Fibroblast of lung (primary cell): Measurements from ENCODE around the gene GMPR2. TPM values are rescaled to one million over a fixed set of nuclear protein-coding genes. Genes with fewer than 3 reads are reported as not detected.
A peak's percentile ranks its signal among the peaks of the same experiment; 100 is the strongest.

Source experiments
- DNase-seq, 2 donors: peaks; one replicate each; pipeline versions ENCODE4 v3.0.0 to v3.0.0-alpha.2; 2010; ENCODE audit warnings: low read depth in 2 of 2
- H2AFZ ChIP-seq: 2 replicates; pipeline ENCODE4 v1.5.1; 2012; ENCODE audit warnings: low read length, control low read depth, inconsistent platforms
- H3K27ac ChIP-seq: 2 replicates; pipeline ENCODE4 v1.5.1; 2011; ENCODE audit warnings: low read length, control low read depth; ENCODE audit not compliant: insufficient read depth
- H3K27me3 ChIP-seq: 2 replicates; pipeline ENCODE4 v1.5.1; 2011; ENCODE audit warnings: mild to moderate bottlenecking, low read length; ENCODE audit not compliant: control insufficient read depth, insufficient read depth
- H3K36me3 ChIP-seq: 2 replicates; pipeline ENCODE4 v1.5.1; 2011; ENCODE audit warnings: low read length; ENCODE audit not compliant: control insufficient read depth, insufficient read depth
- H3K4me1 ChIP-seq: 2 replicates; pipeline ENCODE4 v1.5.1; 2011; ENCODE audit warnings: low read length; ENCODE audit not compliant: control insufficient read depth, insufficient read depth; ENCODE audit errors: extremely low read depth
- H3K4me2 ChIP-seq: 2 replicates; pipeline ENCODE4 v1.5.1; 2011; ENCODE audit warnings: low read length, control low read depth; ENCODE audit not compliant: insufficient read depth; ENCODE audit errors: extremely low read depth
- H3K4me3 ChIP-seq, 4 experiments: fragments of 200-600 bp in 1 of 4; sonication (generic) in 1 of 4; replicated peaks in 1 of 4; 2 replicates each; pipeline ENCODE4 v1.5.1; 2011 to 2016; ENCODE audit warnings: low read length in 4 of 4, low read depth in 3 of 4, mild to moderate bottlenecking in 3 of 4, control low read depth in 2 of 4, inconsistent platforms in 1 of 4, mixed read lengths in 1 of 4; ENCODE audit not compliant: insufficient read depth in 1 of 4; ENCODE audit errors: control extremely low read depth in 1 of 4
- H3K79me2 ChIP-seq: 2 replicates; pipeline ENCODE4 v1.5.1; 2012; ENCODE audit warnings: mild to moderate bottlenecking, low read length, inconsistent platforms; ENCODE audit not compliant: control insufficient read depth, insufficient read depth
- H3K9ac ChIP-seq: 2 replicates; pipeline ENCODE4 v1.5.1; 2011; ENCODE audit warnings: mild to moderate bottlenecking, low read length, control low read depth; ENCODE audit not compliant: insufficient read depth
- H3K9me3 ChIP-seq: 2 replicates; pipeline ENCODE4 v1.5.1; 2012; ENCODE audit warnings: low read depth, low read length; ENCODE audit not compliant: control insufficient read depth, insufficient read depth
- H4K20me1 ChIP-seq: 2 replicates; pipeline ENCODE4 v1.5.1; 2011; ENCODE audit warnings: low read length; ENCODE audit not compliant: control insufficient read depth, insufficient read depth; ENCODE audit errors: extremely low read depth
- EZH2 ChIP-seq: IDR thresholded peaks from 2 replicates; pipeline ENCODE4 v1.5.1; 2012; ENCODE audit warnings: low read length, control low read depth, mild to moderate bottlenecking; ENCODE audit errors: missing control alignments
- polyA plus RNA-seq, 2 donors: library from polyadenylated mRNA; depleted of rRNA in 1 of 2; stranded (reverse) in 1 of 2; unstranded in 1 of 2; fragments of >200 nt; gene quantifications; 2 replicates each; pipeline ENCODE4 v1.2.1, GENCODE V29; 2011 to 2012; ENCODE audit warnings: missing spikeins in 1 of 2
- total RNA-seq: library from RNA; depleted of rRNA; stranded (reverse); fragments of >200 nt; gene quantifications from 2 replicates; pipeline ENCODE4 v1.2.1, GENCODE V29; 2014
- TF ChIP-seq, protein P1 (sequence below), 2 donors: IDR thresholded peaks in 1 of 2; conservative IDR thresholded peaks in 1 of 2; 1 replicate in 1 of 2; 2 replicates in 1 of 2; pipeline ENCODE4 v1.5.1; 2011 to 2012; ENCODE audit warnings: low read length in 2 of 2, control low read depth in 1 of 2, inconsistent platforms in 1 of 2, low read depth in 1 of 2, mild to moderate bottlenecking in 1 of 2

Gene GMPR2
- total and polyA plus RNA-seq, 2 donors (not counting 1 experiment from before 2014, with no cell fraction given): 80.2 to 128 TPM

DNA sequence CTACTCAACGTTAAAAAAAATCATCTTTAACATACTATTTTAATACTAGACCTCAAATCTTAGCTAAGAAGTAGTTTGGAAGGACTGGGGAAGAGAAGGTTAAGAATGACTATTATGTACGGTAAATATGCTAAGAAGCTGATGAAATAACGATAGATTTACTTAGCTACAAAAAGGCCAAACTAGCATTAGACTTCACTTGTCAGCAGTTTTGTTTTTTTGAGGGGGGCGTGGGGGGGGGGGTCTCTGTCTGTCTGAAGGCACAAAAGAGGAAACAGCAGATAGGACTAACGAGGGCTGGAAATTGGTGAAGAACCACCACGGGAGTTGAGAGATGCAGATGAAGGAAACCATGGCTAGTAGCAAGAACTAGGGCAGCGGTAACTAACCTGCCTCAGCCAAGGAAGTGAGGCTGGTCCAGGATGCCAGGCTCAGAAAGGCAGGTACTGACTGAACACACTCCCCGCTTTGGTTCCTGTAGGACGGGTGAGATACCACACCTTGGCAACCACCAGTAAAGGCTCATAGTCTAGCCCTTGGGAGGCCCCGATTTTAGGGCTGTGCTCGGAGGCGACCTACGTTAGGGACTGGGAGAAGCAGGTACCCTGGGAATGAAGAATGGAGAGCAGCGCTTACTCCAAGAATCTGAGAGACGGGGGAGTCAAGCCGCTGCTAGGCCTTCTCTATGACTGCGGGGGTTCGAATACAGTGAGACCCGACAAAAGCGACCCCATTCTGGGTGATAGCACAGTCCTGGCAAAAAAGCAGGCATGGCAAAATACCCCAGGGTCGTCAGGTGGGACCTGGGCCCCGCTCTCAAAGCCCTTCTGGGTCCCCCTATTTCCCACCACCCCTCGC lies 1.2 kb upstream of the GMPR2 start:
- H3K79me2 ChIP-seq: peaks cover 70% of the 10 kb centered on the region
- peak overlapping the region; percentile 57 for H3K4me2 ChIP-seq
- no peaks in the 10 kb centered on the region for H4K20me1 ChIP-seq
- peaks cover 15% of the 10 kb centered on the region for H3K4me1 ChIP-seq
- H3K36me3 ChIP-seq: peaks cover 6% of the 10 kb centered on the region
- H2AFZ ChIP-seq: peak overlapping the region; percentile 89
- H3K4me3 ChIP-seq: peak overlapping the region; percentile 66 to 82 (median 73)
- peak overlapping the region; percentile 89 for H3K27ac ChIP-seq
- no peaks in the 10 kb centered on the region for H3K9me3 ChIP-seq
- peak overlapping the region; percentile 76 for H3K9ac ChIP-seq
- TF ChIP-seq EZH2: no peak
- TF ChIP-seq, protein P1, sequence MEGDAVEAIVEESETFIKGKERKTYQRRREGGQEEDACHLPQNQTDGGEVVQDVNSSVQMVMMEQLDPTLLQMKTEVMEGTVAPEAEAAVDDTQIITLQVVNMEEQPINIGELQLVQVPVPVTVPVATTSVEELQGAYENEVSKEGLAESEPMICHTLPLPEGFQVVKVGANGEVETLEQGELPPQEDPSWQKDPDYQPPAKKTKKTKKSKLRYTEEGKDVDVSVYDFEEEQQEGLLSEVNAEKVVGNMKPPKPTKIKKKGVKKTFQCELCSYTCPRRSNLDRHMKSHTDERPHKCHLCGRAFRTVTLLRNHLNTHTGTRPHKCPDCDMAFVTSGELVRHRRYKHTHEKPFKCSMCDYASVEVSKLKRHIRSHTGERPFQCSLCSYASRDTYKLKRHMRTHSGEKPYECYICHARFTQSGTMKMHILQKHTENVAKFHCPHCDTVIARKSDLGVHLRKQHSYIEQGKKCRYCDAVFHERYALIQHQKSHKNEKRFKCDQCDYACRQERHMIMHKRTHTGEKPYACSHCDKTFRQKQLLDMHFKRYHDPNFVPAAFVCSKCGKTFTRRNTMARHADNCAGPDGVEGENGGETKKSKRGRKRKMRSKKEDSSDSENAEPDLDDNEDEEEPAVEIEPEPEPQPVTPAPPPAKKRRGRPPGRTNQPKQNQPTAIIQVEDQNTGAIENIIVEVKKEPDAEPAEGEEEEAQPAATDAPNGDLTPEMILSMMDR (conservative IDR thresholded peaks at IDR 0.05 in 1 of 2, IDR thresholded peaks at IDR 0.05 in 1 of 2; ENCODE audit: low read depth in 1 of 2, low read length in 2 of 2): no peak
- DNase-seq: no peak
- H3K27me3 ChIP-seq: no peaks in the 10 kb centered on the region

DNA sequence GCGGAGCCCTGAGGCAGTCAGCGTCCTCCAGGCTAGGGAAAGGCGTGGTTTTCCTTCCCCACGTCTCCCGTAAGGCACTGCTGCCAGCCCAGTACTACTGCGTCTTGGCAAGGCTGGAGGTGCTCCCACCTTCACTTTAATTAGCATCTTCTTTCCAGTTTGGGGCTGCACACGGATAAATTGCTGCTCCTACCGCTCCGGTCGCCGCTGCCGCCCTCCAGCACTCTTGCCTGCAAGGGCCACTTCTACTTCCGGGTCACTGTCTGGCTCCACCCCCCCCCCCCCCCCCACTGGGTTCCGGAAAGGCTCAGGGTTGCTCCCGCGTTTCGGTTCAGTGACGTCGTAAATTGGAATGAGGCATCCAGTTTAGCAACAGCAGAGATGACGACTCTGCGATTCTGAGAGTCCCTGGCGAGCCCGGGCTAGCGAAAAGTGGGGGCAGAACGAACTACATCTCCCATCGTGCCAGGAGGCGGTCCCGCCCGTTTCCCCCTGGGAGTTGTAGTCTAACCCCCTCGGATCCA lies 546 bp upstream of the GMPR2 start, which contains the start of gene NEDD8:
NEDD8 (minus strand) TSS at position 247 of the 524 bp plus-strand sequence; CDS start at position 147, 100 bp downstream.
- Histone ChIP-seq H3K4me2 (peak within 1 kb of the TSS; percentile 100), H4K20me1 (no peaks in the 10 kb centered on the region), H3K36me3 (peaks cover 12% of the 10 kb centered on the region), H3K27me3 (no peaks in the 10 kb centered on the region), H3K79me2 (peaks cover 64% of the 10 kb centered on the region), H3K9me3 (no peaks in the 10 kb centered on the region), H3K9ac (peak within 1 kb of the TSS; percentile 76), H3K4me1 (peaks cover 15% of the 10 kb centered on the region), H2AFZ (peak within 1 kb of the TSS; percentile 96), H3K4me3 (peak within 1 kb of the TSS; percentile 66 to 82 (median 73)), H3K27ac (peak within 1 kb of the TSS; percentile 89)
- TF ChIP-seq, protein P1 (conservative IDR thresholded peaks at IDR 0.05 in 1 of 2, IDR thresholded peaks at IDR 0.05 in 1 of 2; ENCODE audit: low read depth in 1 of 2, low read length in 2 of 2): no peak
- TF ChIP-seq EZH2: no peak
- DNase-seq: peak; percentile 94 to 96

DNA sequence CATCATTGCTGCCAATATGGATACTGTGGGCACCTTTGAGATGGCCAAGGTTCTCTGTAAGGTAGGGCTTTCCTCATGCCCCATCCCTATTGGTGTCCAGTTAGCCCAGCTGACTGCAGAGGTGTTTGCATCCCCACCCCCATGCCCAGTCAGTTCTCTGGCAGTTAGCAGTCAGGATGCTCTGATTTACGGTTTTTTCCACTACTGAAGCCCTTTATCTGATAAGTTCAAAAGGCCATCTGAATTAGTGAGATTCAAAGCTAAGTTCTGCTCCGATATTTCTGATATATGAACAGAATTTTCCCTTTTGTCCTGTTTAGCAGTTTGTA lies 773 bp downstream of the GMPR2 start:
- Histone ChIP-seq H3K9me3 (no peaks in the 10 kb centered on the region), H3K4me1 (peaks cover 15% of the 10 kb centered on the region), H3K9ac (peak overlapping the region; percentile 68), H2AFZ (no peak overlapping the region), H3K4me3 (peak overlapping the region; percentile 66 to 82 (median 73)), H3K79me2 (peaks cover 51% of the 10 kb centered on the region), H3K27ac (peak overlapping the region; percentile 89), H4K20me1 (no peaks in the 10 kb centered on the region), H3K36me3 (peaks cover 19% of the 10 kb centered on the region), H3K4me2 (peak overlapping the region; percentile 100), H3K27me3 (no peaks in the 10 kb centered on the region)
- DNase-seq: no peak
- TF ChIP-seq, protein P1 (conservative IDR thresholded peaks at IDR 0.05 in 1 of 2, IDR thresholded peaks at IDR 0.05 in 1 of 2; ENCODE audit: low read depth in 1 of 2, low read length in 2 of 2): no peak
- no peak for TF ChIP-seq EZH2
